Measurements from ENCODE around the gene L1CAM.

Gene L1CAM

DNA sequence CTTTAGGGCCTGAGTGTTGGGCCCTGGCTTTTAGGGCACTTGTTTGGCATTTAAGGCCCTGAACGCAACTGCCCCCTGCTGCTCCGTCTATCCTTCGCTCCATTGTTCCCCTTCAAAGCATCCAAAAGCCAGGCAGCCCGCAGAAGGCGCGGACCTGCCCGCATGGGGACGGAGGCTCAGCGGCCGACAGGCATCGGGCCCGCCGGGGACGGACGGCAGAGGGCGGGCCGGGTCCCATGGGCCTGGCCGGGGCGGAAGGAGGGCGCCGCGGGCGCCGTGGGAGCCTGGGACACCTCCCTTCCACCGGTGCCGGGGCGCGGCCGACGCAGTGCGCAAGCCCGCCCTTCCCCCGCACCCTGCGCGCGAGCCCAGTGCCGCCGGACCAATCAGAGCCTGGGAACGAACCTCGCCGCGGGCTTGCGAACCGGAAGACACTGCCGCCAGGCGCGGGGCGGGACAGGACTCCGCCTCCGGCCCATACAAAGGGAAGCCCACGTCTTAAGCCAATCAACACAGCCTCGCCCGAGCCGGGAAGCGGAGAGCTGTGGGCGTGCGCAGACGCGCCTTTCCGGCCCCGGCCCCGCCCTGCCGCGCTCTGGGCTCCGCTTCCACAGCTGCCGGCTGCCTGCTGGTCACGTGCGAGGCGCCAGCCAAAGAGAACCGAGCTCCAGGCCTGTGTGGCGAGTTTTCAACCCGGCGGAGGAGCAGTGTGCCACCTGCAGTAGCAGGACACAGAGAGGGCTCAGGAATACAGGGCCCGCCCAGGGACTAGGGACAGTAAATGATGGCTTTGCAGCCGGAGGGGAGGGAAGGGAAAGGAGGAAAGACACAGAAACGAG, 42.2 kb upstream of the L1CAM start:
- peak overlapping the region; percentile 73 for H3K4me3 ChIP-seq
- DNase-seq (ENCODE audit: low spot score): peak; percentile 98
- TF ChIP-seq, protein P1, sequence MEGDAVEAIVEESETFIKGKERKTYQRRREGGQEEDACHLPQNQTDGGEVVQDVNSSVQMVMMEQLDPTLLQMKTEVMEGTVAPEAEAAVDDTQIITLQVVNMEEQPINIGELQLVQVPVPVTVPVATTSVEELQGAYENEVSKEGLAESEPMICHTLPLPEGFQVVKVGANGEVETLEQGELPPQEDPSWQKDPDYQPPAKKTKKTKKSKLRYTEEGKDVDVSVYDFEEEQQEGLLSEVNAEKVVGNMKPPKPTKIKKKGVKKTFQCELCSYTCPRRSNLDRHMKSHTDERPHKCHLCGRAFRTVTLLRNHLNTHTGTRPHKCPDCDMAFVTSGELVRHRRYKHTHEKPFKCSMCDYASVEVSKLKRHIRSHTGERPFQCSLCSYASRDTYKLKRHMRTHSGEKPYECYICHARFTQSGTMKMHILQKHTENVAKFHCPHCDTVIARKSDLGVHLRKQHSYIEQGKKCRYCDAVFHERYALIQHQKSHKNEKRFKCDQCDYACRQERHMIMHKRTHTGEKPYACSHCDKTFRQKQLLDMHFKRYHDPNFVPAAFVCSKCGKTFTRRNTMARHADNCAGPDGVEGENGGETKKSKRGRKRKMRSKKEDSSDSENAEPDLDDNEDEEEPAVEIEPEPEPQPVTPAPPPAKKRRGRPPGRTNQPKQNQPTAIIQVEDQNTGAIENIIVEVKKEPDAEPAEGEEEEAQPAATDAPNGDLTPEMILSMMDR (IDR thresholded peaks at IDR 0.05): no peak
- peak overlapping the region; percentile 78 to 91 for H3K27ac ChIP-seq

DNA sequence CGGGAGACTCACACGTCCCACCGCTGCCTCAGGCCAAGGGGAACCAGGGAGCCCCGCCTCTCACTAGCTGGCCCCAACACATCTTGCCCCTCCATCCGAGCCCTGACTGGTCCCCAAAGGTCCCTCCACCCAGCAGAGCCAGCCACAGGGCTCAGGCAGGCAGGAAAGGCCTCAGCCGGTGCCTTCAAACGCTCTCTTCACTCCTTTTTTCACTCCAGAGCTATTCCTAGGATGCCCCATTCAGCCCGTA, 41.6 kb upstream of the L1CAM start:
- TF ChIP-seq, protein P1 (IDR thresholded peaks at IDR 0.05): no peak
- Histone ChIP-seq H3K4me3 (peak overlapping the region; percentile 73), H3K27ac (peak overlapping the region; percentile 78 to 91)
- no peak for DNase-seq (ENCODE audit: low spot score)

DNA sequence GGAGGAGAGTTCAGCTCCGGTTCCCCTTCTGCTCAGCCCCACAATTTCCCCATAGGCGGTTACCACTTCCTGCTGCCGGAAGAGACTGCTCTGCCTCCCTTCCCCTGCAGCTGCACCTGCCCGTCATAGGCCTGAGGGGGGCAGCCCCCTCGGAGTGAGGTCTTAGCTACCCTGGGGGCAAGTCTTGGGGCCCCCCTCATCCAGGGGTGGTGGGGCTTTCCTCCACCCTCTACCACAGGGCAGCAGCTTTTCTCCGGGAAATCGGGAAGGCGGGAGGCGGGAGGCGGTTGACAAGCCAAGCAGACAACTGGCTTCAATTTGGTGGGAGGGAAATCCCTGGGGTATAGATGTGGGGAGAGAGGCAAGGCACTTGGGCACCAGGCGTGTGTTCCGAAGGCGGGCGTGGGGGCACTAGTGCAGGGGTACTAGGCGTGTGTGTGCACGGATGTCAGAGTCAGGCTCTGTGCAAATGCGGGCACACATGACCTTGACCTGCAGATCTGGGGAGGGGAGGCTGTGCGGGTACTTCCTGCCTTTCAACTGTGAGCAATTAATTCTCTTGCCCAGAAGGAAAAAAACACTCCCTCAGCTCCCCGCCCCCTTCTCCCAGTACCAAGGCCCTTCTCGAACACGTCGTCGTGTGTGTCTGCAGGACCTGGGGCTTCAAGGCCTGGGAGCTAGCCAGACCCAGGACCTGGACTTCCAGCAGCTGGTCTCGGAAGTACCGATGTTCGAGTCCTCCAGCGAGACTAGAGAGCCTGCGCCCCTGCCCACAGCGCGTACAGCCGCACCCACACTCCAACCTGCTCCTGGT, 41.1 kb upstream of the L1CAM start:
- TF ChIP-seq, protein P1 (IDR thresholded peaks at IDR 0.05): no peak
- DNase-seq (ENCODE audit: low spot score): no peak
- H3K4me3 ChIP-seq: peak overlapping the region; percentile 73
- peak overlapping the region; percentile 78 to 91 for H3K27ac ChIP-seq

DNA sequence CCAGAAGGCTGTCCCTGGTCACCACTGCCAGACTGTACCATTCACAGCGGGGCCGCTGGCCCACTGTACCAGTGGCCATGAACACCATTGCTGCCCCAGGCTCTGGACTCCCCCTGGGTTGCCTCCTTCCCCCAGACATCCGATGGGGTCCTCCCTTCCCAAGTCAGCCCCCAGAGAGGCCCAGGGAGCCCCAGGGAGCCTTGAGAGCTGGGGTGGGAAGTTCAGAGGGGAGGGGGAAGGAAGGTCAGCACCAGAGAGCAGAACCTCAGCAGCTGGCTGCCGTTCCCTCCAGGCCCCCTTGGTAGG, 40.5 kb upstream of the L1CAM start:
- H3K27ac ChIP-seq: peak overlapping the region; percentile 78 to 91
- no peak for DNase-seq (ENCODE audit: low spot score)
- H3K4me3 ChIP-seq: peak overlapping the region; percentile 73
- TF ChIP-seq, protein P1 (IDR thresholded peaks at IDR 0.05): no peak

DNA sequence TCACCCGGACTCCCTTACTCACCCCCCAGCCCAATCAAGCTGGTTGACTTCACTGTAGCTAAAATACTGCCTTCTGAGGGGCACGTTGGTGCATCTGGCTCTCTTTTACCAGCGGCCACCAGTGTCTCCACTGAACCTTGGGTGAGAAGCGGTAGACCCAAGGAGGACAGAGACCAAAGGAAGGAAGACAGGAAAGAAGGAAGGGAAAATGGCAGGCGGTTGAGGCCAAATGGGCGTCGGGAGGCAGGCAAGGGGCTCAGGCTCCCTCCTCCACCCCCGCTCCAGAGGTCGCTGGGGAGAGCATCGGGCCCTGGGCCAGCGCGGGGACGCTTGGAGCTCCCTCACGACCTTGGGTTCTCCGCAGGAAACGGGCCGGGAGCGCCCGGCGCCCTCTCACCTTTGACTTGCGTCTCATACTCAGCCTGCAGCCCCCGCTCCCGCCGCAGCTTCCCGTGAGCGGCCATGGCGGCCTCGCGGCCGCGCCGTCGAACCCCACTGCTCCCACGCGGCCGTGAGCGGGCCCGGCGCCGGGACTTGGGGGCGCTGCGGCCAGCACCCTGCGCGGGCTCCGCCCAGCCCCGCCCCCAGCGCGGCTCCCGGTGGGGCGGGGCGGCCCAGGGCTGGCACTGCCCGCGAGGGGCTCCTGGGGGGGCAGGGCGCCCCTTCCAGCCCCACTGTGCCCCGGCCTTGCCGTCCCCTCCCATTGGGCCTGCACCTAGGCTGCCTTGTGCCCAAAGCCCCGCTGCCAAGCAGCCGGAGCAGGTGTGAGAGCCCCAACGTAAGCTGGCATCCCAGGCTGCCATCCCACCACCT, 40.0 kb upstream of the L1CAM start, which contains the start of gene ARHGAP4:
TSS of gene ARHGAP4 (minus strand) at position 526 of the 813 bp plus-strand sequence. CDS start at position 464, 62 bp downstream.
- no peak for DNase-seq (ENCODE audit: low spot score)
- Histone ChIP-seq H3K4me3 (peak within 1 kb of the TSS; percentile 73), H3K27ac (peak within 1 kb of the TSS; percentile 78 to 91)
- TF ChIP-seq, protein P1 (IDR thresholded peaks at IDR 0.05): no peak

DNA sequence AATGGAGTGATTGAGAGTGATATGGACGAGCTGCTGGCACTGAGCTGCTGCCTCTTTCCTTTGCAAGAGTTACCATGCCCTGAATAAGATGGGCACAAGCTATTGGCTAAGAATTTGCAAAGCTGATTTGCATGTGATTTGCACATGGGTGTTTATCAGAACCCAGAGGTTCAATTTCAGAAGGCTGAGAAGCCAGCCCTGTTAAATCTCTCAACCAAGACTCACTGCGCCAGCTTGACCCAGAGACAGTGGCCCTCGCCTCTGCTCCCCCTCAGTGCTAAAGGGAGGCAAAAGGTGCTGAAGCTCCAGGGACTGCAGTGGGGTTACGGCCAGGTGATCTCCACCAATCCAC, 39.4 kb upstream of the L1CAM start:
- peak overlapping the region; percentile 73 for H3K4me3 ChIP-seq
- DNase-seq (ENCODE audit: low spot score): no peak
- TF ChIP-seq, protein P1 (IDR thresholded peaks at IDR 0.05): no peak
- H3K27ac ChIP-seq: peak overlapping the region in 1 of 2 donors; percentile 91

Measured in coronary artery (tissue), 2 donors.